Stimulated activated naive CD4-positive, alpha-beta T cell (primary cell): ENCODE measurements around the gene TBX10.
"Not testable (repeated sequence)": the region's sequence is repeated elsewhere in the genome, so short reads cannot be mapped to it uniquely, and the experiment has no call there.

Source experiments
- DNase-seq, 6 experiments: peaks; one replicate each; lab custom pipeline; 2025; lab: John Stamatoyannopoulos, UW

Gene TBX10

GRCh38 chr11:67639438-67639859, at the start of gene TBX10:
TSS of gene TBX10 (minus strand) at chr11:67639763. CDS start at chr11:67639472, 291 bp downstream.
- no peak for DNase-seq

- DNase-seq = no peak
Measured at GRCh38 chr11:67689178-67689577, 49.6 kb upstream of the TBX10 start.

GRCh38 chr11:67687986-67688385, 48.4 kb upstream of the TBX10 start:
- no peak for DNase-seq

- not testable (repeated sequence) for DNase-seq
Measured at GRCh38 chr11:67685641-67686332, 46.2 kb upstream of the TBX10 start.

- DNase-seq = not testable (repeated sequence)
Measured at GRCh38 chr11:67682126-67683034, 42.8 kb upstream of the TBX10 start.

GRCh38 chr11:67680696-67681470, 41.3 kb upstream of the TBX10 start:
- no peak for DNase-seq

- no peak for DNase-seq
Measured at GRCh38 chr11:67675058-67675747, 35.6 kb upstream of the TBX10 start.

GRCh38 chr11:67674442-67674871, 34.9 kb upstream of the TBX10 start, which contains the start of gene ALDH3B2:
TSS of gene ALDH3B2 (minus strand) at chr11:67674623. CDS start at chr11:67666935, 7,688 bp downstream.
- DNase-seq = no peak

- no peak for DNase-seq
Measured at GRCh38 chr11:67673902-67674301, 34.3 kb upstream of the TBX10 start.

- DNase-seq = no peak
Measured at GRCh38 chr11:67673358-67673757, 33.8 kb upstream of the TBX10 start.

- DNase-seq = no peak
Measured at GRCh38 chr11:67671211-67671520, 31.6 kb upstream of the TBX10 start.

- DNase-seq = no peak
Measured at GRCh38 chr11:67670316-67671210, 31.0 kb upstream of the TBX10 start.

GRCh38 chr11:67668192-67668551, 28.6 kb upstream of the TBX10 start:
- DNase-seq = no peak

GRCh38 chr11:67667490-67668191, 28.1 kb upstream of the TBX10 start:
- no peak for DNase-seq

GRCh38 chr11:67666676-67667489, 27.3 kb upstream of the TBX10 start:
- no peak for DNase-seq

GRCh38 chr11:67666303-67666645, 26.7 kb upstream of the TBX10 start:
- DNase-seq = no peak

- no peak for DNase-seq
Measured at GRCh38 chr11:67665541-67666302, 26.2 kb upstream of the TBX10 start.

- DNase-seq = no peak
Measured at GRCh38 chr11:67664696-67665540, 25.4 kb upstream of the TBX10 start.
